HG03565 (cell line): ENCODE data around the gene APOBEC2.

Source experiments
- ATAC-seq: cut with Tn5 transposase; IDR thresholded peaks from one replicate; pipeline ENCODE4 v1.9.1; 2021; ENCODE audit warnings: mild to moderate bottlenecking, moderate library complexity; ENCODE audit not compliant: unreplicated experiment

APOBEC2 gene

DNA sequence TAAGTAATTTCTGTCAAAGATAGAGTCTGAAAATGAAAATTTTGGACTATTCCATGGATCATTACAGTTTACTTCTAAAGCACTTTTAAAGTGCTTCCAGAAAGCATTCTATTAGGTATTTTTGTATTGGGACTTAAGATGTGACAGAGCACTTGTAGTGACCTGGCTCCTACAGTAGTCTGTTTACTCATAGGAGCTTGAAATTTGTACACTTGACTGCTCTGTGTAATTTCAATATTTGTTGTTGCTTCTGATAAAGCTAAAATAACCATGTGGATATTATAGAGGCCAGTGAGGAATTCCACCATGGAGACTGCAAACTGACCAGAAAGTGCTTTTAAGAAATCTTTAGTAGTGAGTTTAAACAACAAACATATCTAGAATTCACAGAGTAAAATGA is 30.1 kb downstream of the APOBEC2 start:
- no peak for ATAC-seq

GRCh38 chr6:41085182-41085581 is 32.2 kb downstream of the APOBEC2 start:
- no peak for ATAC-seq

- ATAC-seq = no peak
These were observed 35.4 kb downstream of the APOBEC2 start for GRCh38 chr6:41088451-41088850.

- ATAC-seq = no peak
These were observed 38.1 kb downstream of the APOBEC2 start for GRCh38 chr6:41090841-41091761.

DNA sequence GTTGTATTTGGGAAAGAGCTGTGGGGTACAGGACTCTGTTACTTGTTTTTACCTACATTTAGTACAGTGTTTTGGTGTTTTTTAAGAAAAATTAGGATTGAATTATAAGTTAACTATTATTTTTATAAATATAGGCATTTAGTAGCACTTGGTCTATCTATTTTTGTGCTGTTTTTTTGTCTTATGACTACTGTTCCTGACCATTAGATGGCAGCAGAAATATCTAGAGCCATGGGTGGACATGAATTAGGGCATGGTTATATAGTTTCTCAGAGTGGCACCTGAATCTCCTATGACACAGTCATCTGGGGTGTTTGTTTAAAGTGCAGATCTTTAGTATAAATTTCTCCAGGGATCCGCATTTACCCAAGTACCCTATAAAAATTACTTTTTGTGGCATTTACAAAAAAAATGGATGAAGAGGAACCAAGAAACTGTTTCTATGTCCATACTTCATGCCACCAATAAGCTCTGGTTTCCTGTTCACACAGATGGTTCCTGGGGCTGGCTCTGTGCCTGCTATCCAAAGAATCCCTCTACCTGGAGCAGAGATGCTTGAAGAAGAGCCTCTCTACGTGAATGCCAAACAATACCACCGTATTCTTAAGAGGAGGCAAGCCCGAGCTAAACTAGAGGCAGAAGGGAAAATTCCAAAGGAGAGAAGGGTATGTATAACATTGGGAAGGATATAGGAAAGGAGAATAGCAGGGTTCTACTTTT is 39.6 kb downstream of the APOBEC2 start:
- ATAC-seq = no peak

DNA sequence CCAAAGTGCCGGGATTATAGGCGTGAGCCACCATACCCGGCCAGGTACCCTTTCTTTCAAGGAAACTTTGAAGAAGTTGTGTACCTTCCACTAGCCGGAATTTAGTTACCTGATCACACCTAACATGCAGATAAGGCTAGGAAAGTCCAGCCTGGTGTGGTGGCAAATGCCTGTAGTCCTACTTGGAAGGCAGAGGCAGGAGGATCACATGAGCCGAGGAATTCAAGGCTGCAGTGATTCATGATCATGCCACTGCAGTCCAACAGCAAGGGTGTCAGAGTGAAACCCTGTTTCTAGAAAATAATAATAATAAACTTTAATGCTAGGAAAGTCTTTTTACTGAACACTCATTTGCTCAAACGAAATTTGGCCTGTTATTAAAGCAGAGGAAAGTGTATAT is 40.7 kb downstream of the APOBEC2 start:
- no peak for ATAC-seq

- ATAC-seq = no peak
These were observed 44.6 kb downstream of the APOBEC2 start for GRCh38 chr6:41097467-41098090.

DNA sequence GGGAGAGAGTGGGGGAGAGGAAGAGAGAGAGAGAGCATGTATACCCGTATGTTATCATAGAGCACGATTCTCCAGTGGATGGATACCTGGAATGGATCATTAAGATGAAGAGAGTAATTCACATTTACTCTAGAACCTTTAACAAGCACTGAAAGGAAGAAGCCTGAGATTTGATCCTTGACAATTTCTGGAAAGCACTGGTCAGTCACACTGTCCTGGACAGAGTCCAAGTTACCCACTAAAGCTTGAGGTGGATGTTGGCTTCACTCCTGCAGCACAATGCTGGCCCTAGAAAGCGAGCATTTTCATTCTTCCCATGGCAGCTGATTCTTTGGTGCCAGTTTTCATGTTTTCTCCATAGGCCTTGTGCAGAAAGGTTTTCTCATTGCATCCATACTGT is 45.4 kb downstream of the APOBEC2 start:
- ATAC-seq = no peak

DNA sequence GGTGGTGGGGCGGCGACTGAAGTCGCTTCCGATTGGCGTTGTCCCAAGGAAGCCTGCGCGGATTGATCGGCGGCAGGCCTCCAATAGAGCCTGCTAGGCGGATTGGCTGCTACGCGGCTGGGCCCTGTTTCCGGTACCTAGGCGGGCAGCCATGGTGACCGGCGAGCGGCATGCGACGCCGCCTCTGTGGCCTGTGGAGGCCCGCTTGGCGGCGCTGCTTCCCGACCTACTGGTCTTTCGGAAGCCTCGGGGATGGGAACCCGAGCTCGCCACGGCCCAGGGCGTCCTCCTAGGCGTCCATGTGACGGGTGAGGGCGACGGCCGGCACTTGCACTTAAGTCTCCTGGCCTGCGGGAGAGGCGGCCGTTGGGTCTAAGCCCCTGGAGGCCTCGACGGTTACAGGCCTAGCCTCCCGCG is 47.9 kb downstream of the APOBEC2 start:
- no peak for ATAC-seq

GRCh38 chr6:41103847-41104246 is 50.8 kb downstream of the APOBEC2 start:
- ATAC-seq = no peak

GRCh38 chr6:41111017-41111416 is 58.0 kb downstream of the APOBEC2 start:
- no peak for ATAC-seq
